Mucosa of gallbladder (tissue), 1 donor: ENCODE results near the gene YIPF2. TPM values are rescaled to one million over a fixed set of nuclear protein-coding genes. Genes with fewer than 3 reads are reported as not detected.
"Not testable (repeated sequence)": the region's sequence is repeated elsewhere in the genome, so short reads cannot be mapped to it uniquely, and the experiment has no call there.

Experiments used
- DNase-seq: peaks from one replicate; pipeline ENCODE4 v3.0.0-alpha.2; 2020; ENCODE audit warnings: low spot score
- total RNA-seq: library from RNA; stranded (reverse); gene quantifications from one replicate; pipeline ENCODE4 v1.2.1, GENCODE V29; 2021
- donor health status: DM: no; HTN: no; CAD: no.

YIPF2 gene
- total RNA-seq, 1 donor from 2014 or later, result 76.8 TPM

DNA sequence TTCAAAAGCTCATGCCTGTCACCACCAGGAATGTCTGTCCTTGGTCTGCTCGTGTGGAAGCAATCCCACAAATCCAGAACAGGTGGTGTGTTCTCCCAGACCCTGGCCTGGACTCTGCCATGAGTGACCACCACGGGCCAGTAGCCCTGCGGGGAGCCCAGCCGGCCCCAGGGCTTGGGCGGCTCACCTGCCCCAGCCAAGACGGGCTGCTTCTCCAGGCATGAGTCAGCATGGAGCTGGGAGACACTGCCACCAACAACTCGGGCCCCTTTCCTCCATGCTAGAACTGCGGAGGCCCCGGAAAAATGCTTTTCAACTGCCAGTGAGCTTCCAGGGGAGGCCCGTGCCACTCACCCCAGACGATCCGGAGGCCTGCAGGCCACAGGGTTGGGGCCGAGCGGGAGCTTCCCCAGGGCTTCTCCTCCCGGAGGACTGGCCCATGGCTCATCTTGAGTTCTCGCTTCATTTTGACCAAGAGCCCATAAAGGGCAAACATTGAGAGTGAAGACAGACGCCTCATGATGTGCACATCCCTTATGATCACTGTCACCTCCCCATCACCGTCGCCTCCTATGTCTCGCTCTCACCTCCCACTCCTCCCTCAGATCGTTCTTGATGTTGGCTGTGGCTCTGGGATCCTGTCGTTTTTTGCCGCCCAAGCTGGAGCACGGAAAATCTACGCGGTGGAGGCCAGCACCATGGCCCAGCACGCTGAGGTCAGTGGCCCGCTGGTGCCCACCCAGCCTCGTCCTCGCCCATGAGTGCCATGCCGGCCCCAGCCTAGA is 16.7 kb downstream of the YIPF2 start:
- no peak for DNase-seq

DNA sequence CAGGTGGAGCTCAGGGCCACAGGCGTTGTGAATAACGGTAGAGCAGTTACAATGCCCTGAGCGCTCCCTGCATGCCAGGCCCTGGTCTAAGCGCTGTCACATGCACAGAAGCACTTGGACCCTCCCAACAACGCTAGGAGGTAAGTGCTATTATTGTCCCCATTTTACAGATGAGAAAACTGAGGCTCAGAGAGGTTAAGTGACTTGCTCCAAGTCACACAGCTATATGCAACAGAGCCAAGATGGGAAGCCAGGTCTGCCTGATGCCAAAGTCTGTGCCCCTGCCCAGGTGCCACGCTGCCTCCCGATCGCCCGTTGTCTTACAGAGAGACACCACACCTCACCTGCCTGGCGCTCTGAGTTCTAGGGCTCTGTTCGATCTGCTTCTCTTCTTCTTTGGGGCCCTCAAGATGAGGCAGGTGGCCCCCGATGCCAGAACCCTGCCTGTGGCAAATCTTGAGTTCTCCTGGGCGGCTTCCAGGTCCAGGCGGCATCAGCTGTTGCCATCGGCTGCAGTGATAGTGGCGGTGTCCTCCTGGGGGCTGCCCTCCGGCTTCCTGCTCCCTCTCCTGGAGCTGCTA is 20.0 kb downstream of the YIPF2 start:
- no peak for DNase-seq

DNA sequence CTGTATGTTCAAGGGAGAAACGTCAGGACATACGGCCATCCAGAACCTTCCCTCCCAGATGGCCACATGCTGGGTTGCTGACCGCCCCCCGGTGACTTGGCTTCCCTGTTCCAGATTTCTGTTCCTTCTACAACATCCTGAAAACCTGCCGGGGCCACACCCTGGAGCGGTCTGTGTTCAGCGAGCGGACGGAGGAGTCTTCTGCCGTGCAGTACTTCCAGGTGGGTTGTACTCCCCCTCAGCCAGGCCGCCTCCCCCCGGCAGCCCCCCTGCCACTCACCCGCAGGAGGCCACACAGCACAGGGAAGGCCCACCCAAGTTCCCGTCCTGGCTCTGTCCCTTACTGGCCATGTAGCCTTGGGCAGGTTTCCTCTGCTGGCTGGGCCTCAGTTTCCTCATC is 20.5 kb downstream of the YIPF2 start:
- DNase-seq, result no peak

- DNase-seq, result peak; percentile 36
Measured at GRCh38 chr19:10899151-10899653, 29.2 kb downstream of the YIPF2 start.

DNA sequence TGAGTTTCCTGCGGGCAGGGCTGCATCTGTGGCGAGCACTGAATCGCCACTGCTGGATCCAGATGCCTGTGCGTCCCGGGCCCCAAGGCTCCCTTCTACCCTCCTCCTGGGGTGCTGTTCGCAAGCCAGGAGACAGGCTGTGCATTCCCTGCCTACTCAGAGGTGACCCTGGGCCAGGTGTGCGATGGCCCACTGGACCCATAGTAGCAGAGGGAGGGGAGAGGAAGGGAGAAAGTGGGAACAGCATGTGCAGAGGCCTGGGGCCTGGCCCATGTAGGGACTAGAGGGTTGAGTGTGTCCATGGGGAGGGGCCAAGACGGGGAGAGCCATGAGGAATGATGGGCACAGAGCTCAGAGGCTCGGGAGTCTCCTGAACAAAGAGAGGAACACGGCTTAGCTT is 29.8 kb downstream of the YIPF2 start:
- no peak for DNase-seq

- DNase-seq, result no peak
Measured at GRCh38 chr19:10896851-10897526, 31.4 kb downstream of the YIPF2 start.

GRCh38 chr19:10895920-10896319 is 32.5 kb downstream of the YIPF2 start:
- DNase-seq, result no peak

- DNase-seq, result no peak
Measured at GRCh38 chr19:10895363-10895762, 33.1 kb downstream of the YIPF2 start.

DNA sequence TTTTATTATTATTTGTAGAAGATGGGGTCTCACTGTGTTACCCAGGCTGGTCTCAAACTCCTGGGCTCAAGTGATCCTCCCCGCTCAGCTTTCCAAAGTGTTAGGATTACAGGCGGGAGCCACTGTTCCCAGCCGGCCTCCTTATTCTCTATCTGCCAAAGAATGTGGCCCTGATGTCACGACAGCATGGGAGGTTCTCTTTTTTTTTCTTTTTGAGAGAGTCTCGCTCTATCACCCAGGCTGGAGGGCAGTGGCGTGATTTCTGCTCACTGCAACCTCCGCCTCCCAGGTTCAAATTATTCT is 33.6 kb downstream of the YIPF2 start:
- DNase-seq, result no peak

- no peak for DNase-seq
Measured at GRCh38 chr19:10892256-10892655, 36.2 kb downstream of the YIPF2 start.

GRCh38 chr19:10891405-10892086 is 36.9 kb downstream of the YIPF2 start:
- no peak for DNase-seq

DNA sequence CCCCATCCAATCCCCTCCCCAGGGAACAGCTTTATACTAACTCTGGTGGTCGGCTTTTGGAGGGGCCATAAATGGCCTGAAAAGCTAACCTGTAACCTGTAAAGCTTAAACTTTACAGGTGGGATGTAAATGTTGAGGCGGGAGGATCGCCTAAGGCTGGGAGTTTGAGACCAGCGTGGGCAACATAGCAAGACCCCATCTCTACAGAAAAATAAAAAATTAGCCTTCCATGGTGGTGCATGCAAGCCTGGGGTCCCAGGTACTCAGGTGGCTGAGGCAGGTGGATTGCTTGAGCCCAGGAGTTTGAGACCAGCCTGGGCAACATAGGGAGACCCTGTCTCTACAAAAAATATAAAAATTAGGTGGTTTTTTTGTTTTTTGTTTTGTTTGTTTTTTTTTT is 38.6 kb downstream of the YIPF2 start:
- DNase-seq, result no peak

DNA sequence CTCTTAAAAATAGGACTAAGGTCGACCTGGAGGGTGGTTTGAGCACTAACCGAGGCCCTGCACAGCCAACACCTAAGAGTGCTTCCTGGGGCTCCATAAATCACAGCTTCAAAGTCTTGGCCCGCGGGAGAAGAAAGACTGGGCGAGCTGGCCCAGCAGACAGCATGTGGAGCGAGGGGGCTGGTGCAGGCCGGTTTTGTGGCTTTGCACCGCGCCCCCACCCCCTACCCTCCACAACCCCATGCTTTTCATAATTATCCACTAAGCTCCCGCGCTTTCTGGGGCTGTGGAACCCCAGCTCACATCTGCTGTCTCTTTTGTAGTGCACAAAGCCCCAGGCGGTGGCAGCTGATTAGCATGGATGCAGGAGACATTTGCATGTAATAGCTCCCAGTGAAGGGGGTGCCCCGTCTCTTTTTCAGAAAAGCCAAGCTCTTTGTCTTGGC is 40.0 kb downstream of the YIPF2 start:
- DNase-seq, result no peak

DNA sequence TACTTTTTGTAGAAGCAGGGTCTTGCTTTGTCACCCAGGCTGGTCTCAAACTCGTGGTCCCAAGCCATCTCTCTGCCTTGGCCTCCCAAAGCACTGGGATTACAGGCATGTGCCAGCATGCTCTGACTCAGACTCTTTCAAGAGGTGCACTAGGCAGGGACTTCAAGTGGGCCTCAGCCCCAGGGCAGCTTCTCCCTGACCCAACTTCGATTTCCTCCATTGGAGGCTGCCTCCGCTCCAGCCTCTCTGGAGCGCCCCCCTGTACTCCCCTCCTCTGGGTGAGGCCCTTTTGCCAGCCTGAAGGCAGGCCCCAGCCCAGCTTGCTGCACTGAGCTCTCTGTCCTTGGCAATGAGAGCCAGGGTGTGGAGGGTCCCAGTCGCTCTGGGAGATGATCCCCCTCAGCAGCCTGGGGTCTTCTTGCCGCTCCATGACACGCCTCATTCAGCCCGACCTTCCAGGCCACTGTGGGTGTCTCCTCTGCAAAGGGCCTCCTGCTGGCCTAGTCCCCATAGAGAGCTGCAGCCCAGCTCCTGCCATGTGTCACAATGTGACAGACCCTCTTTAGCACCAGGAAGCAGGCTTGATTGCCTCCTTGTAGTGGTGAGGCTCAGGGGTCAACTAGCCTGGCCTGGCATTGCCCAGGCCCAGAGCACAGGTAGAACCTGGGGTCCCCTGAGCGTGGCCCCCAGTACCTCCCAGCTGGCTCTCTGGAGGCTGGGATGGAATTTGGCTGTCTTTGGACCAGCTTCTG is 40.6 kb downstream of the YIPF2 start:
- no peak for DNase-seq

DNA sequence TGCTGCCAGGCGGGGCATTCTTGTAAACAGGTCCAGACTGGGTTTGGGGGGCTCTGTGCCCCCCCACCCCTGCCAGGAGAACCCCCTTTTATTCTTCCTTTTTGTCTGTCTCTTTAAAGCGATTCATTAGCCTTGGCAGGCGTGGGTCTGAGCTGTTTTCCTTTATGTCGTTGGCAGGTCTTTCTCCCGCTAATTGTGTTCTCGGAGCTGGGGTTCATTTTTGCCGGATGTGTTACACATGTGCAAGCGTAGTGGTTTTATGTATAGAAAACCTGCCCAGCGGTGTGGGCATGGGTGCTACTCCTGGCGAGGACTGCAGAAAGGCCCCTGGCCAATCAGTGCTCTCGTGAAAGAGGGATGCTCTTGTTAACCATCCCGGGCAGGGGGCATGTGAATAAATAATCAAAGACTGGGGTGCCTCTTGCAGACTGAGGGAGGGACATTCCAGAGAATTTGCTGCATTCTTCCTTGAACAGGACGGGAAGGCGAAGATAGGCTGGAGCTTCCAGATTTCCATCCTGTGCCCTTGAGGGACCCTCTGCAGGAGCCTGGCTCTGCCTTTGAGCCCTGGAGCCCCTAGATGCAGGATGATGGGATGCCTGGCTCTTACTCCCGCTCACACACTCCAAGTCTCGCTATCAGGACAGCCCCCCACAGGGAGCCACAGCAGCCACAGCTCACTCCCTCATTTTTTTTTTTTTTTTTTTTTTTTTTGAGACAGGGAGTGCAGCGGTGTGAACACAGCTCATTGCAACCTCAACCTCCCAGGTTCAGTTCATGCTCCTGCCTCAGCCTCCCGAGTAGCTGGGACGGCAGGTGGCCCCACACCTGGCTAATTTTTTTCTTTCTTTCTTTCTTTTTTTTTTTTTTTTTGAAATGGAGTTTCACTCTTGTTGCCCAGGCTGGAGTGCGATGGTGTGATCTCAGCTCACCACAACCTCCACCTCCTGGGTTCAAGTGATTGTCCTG is 43.0 kb downstream of the YIPF2 start:
- no peak for DNase-seq

GRCh38 chr19:10884274-10884673 is 44.2 kb downstream of the YIPF2 start:
- DNase-seq, result no peak

DNA sequence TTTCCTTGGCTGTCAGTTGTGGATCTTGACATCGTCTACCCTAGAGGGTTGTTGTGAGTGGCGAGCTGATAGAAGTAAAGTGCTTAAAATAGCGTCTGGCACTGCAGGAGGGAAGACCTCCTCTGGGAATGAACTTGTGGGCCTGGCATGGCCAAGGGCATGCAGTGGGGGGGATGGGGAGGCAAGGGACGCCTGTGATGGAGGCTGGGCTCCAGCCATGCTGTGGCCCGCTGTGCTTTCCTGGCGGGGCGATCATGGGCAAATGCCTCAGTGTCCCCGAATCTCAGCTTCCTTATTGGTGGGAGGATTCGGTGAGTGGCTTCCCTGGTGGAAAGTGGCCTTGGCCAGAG is 46.4 kb downstream of the YIPF2 start:
- no peak for DNase-seq

DNA sequence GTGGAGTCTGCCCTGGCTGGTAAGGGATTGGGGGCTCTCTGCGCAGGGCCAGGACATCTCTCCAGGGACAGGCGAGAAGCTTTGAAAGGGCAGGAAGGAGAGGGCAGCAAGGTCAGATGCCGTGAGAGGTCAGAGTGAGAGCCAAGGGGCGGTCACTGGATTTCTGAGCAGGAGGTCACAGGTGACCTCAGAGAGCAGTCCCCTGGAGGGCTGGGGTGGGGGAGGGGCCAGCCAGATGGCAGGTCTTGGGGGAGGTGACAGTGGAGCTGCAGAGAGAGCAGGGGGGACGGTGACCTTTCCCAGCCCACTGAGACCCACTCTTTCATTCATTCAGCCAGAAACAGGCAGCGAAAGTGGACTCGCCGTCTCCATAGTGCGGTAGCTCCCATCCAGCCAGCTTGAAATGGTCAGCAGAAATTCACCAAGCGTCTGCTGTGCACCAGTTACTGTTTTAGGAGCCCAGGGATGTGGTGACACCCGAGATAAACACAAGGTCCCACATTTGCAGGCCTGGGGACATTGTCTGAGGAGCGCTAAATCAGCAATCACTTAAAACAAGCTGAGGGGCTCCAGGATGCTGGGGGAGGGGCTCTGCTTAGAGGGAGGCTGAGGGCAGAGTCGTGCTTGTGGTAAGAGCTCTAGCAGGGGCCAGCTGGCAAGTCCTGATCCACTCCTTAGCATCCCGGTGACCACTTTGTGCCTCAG is 46.9 kb downstream of the YIPF2 start:
- DNase-seq, result no peak

- no peak for DNase-seq
Measured at GRCh38 chr19:10878253-10878652, 50.2 kb downstream of the YIPF2 start.

DNA sequence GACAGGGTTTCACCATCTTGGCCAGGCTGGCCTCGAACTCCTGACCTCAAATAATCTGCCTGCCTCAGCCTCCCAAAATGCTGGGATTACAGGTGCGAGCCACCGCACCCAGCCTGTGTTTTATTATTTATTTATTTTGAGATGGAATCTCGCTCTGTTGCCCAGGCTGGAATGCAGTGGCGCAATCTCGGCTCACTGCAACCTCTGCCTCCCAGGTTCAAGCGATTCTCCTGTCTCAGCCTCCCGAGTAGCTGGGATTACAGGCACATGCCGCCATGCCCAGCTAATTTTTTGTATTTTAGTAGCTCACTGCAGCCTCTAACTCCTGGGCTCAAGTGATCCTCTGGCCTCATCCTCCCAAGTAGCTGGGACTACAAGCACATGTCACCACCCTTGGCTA is 50.8 kb downstream of the YIPF2 start:
- not testable (repeated sequence) for DNase-seq
